Heart left ventricle (tissue), 13 donors: ENCODE measurements around the gene DNAJB9.

Source experiments
- POLR2A ChIP-seq, 2 donors: fragments of 450-650 bp; IDR thresholded peaks; one replicate each; pipeline ENCODE4 v1.6.1; 2017; ENCODE audit warnings: antibody characterized with exemption in 2 of 2, mild to moderate bottlenecking in 2 of 2, moderate library complexity in 2 of 2
- TF ChIP-seq, protein P1 (sequence below), 12 donors: fragments of 200-600 bp; sonication (generic) in 4 of 12; IDR thresholded peaks; one replicate each; pipeline versions ENCODE4 v1.5.0 to v1.8.0; 2018 to 2022; ENCODE audit warnings: antibody characterized with exemption in 12 of 12, mild to moderate bottlenecking in 5 of 12
- donor health status: ischemic (EF 13 %, LVEDD 7.1; RV severe dilation, severe dysfunction).
- donor health status: DM: no; HTN: yes; CAD: no.
- donor health status: DM: no; HTN: no; CAD: no.
- donor health status: ischemic (EF 25% LVEDD 6.9; RV normal size, moderate dysfunction).
- donor health status: ischemic (EF 25% LVEDD 5.7; RV mildly dilated, moderate dysfunction).
- donor health status: ischemic (EF 35%, LVEDD 5.7; RV mildly dilated, moderate dysfunction).
- donor health status: nonischemic (EF 11% LVEDD 7.7; RV severe dilation, severe dysfunction).
- donor health status: DM: yes; HTN: yes; CAD: no.
- donor health status: PGD.
- donor health status: ischemic (EF 29% LVEDD 5.4; RV normal size, mild dysfunction).
- donor health status: nonischemic (EF 23%, LVEDD 6.1; RV moderate dilation, normal function).

DNA sequence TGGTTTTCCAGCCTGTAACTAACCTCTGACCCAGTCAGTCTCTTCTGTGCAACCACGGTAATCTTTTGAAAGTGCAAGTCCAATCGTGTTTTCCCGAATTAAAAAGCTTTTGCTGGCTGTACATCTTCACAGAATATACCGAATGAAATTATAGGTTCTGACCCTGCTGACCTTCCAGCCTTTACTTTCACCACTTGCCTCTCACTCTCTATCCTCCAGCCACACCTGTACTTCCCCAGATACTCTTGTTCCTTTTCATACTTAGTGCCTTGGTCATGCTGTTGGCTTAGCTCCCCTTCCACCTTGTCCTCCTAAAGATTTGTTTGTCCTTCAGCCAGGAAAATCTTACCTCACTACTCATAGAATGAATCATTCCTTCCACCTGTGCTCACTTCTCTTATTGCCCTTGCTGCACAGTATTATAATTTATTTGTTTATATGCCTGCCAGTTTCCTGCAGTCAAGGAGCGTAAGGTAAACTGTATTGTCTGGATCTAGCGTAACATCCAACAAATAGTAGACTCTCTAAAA, 41.4 kb upstream of the DNAJB9 start:
- no peak for TF ChIP-seq POLR2A (IDR thresholded peaks at IDR 0.05)
- TF ChIP-seq, protein P1, sequence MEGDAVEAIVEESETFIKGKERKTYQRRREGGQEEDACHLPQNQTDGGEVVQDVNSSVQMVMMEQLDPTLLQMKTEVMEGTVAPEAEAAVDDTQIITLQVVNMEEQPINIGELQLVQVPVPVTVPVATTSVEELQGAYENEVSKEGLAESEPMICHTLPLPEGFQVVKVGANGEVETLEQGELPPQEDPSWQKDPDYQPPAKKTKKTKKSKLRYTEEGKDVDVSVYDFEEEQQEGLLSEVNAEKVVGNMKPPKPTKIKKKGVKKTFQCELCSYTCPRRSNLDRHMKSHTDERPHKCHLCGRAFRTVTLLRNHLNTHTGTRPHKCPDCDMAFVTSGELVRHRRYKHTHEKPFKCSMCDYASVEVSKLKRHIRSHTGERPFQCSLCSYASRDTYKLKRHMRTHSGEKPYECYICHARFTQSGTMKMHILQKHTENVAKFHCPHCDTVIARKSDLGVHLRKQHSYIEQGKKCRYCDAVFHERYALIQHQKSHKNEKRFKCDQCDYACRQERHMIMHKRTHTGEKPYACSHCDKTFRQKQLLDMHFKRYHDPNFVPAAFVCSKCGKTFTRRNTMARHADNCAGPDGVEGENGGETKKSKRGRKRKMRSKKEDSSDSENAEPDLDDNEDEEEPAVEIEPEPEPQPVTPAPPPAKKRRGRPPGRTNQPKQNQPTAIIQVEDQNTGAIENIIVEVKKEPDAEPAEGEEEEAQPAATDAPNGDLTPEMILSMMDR (IDR thresholded peaks at IDR 0.05) = no peak
